CD4-positive, alpha-beta memory T cell (primary cell): ENCODE data around the gene CEP128. TPM values are rescaled to one million over a fixed set of nuclear protein-coding genes. Genes with fewer than 3 reads are reported as not detected.

Experiments used
- CTCF ChIA-PET: fragments of 350-600 bp; sonication (Branson Sonifier 250); formaldehyde crosslinking; loops from one replicate; lab custom pipeline; 2021; ENCODE audit warnings: inconsistent platforms; ENCODE audit not compliant: partially characterized antibody; lab: Charles Lee
- POLR2A ChIA-PET: fragments of 350-600 bp; sonication (Branson Sonifier 250); formaldehyde crosslinking; loops from one replicate; lab custom pipeline; 2021; ENCODE audit not compliant: partially characterized antibody; lab: Charles Lee
- DNase-seq, 5 donors: peaks; one replicate each; pipeline versions ENCODE4 v3.0.0 to v3.0.0-alpha.2; 2020 to 2022; ENCODE audit warnings: mixed read lengths in 1 of 5
- H3K27ac ChIP-seq: one replicate; pipeline ENCODE4 v1.7.0; 2013; ENCODE audit warnings: low read depth, low read length
- H3K27me3 ChIP-seq: 2 replicates; pipeline ENCODE4 v1.7.0; 2013; ENCODE audit warnings: mild to moderate bottlenecking, low read length, moderate library complexity; ENCODE audit not compliant: insufficient read depth
- H3K36me3 ChIP-seq: 2 replicates; pipeline ENCODE4 v1.7.0; 2013; ENCODE audit warnings: mild to moderate bottlenecking, low read length, moderate library complexity; ENCODE audit not compliant: insufficient read depth
- H3K4me1 ChIP-seq: 2 replicates; pipeline ENCODE4 v1.7.0; 2013; ENCODE audit warnings: mild to moderate bottlenecking, low read length, moderate library complexity; ENCODE audit not compliant: insufficient read depth
- H3K4me3 ChIP-seq, 2 donors: one replicate each; pipeline ENCODE4 v1.7.0; 2013; ENCODE audit warnings: low read length in 2 of 2, mild to moderate bottlenecking in 1 of 2
- H3K9me3 ChIP-seq, 2 donors: one replicate each; pipeline ENCODE4 v1.7.0; 2013; ENCODE audit warnings: low read length in 2 of 2, control low read depth in 1 of 2; ENCODE audit not compliant: control insufficient read depth in 1 of 2
- H3K27ac Mint-ChIP-seq, 7 donors: one replicate each; pipeline ENCODE4 v1.8.0; 2020 to 2021; ENCODE audit warnings: mixed read lengths in 7 of 7, mild to moderate bottlenecking in 6 of 7, inconsistent platforms in 3 of 7, moderate library complexity in 3 of 7
- H3K27me3 Mint-ChIP-seq, 2 donors: one replicate each; pipeline ENCODE4 v1.8.0; 2020 to 2021; ENCODE audit warnings: mixed read lengths in 2 of 2
- H3K36me3 Mint-ChIP-seq, 2 donors: one replicate each; pipeline ENCODE4 v1.8.0; 2020 to 2021; ENCODE audit warnings: mixed read lengths in 2 of 2, inconsistent platforms in 1 of 2, mild to moderate bottlenecking in 1 of 2
- H3K4me1 Mint-ChIP-seq, 4 donors: one replicate each; pipeline ENCODE4 v1.8.0; 2020 to 2021; ENCODE audit warnings: mixed read lengths in 4 of 4, mild to moderate bottlenecking in 1 of 4
- H3K4me3 Mint-ChIP-seq, 8 donors: one replicate each; pipeline ENCODE4 v1.8.0; 2020 to 2021; ENCODE audit warnings: mixed read lengths in 8 of 8, mild to moderate bottlenecking in 7 of 8, moderate library complexity in 6 of 8, inconsistent platforms in 3 of 8
- H3K9me3 Mint-ChIP-seq, 8 donors: one replicate each; pipeline ENCODE4 v1.8.0; 2020 to 2021; ENCODE audit warnings: mixed read lengths in 8 of 8, mild to moderate bottlenecking in 5 of 8, inconsistent platforms in 3 of 8, moderate library complexity in 1 of 8
- intact Hi-C: fragments of 100-400 bp; cut with micrococcal nuclease; formaldehyde crosslinking; loops from one replicate; pipeline ENCODE4 v1.15.1; 2023
- polyA plus RNA-seq, 2 donors: library from polyadenylated mRNA; unstranded; fragments of 300-500 nt; fragmentation: Illumina TruSeq; gene quantifications; one replicate each; pipeline ENCODE4 v1.2.3, GENCODE V29; 2021
- total RNA-seq, 2 experiments: library from RNA; stranded (reverse); gene quantifications; one replicate each; pipeline ENCODE4 v1.2.3, GENCODE V29; 2021

CEP128 gene
- total and polyA plus RNA-seq, 4 experiments from 2014 or later: 2.9 to 21.6 (median 14.7) TPM

- no peak overlapping the region for H3K4me3 Mint-ChIP-seq
These were observed 368.9 kb downstream of the CEP128 start for GRCh38 chr14:80572666-80573065.

GRCh38 chr14:80570930-80571298 is 370.6 kb downstream of the CEP128 start:
- Histone ChIP-seq H3K27me3 (no peaks in the 10 kb centered on the region), H3K4me3 (no peak overlapping the region), H3K4me1 (no peaks in the 10 kb centered on the region), H3K9me3 (no peaks in the 10 kb centered on the region), H3K36me3 (no peaks in the 10 kb centered on the region), H3K27ac (no peak overlapping the region)
- H3K4me1 Mint-ChIP-seq: no peaks in the 10 kb centered on the region
- DNase-seq: no peak
- ChIA-PET CTCF (no interaction called here), POLR2A (no interaction called here)
- H3K9me3 Mint-ChIP-seq: peaks cover 0 to 1% (median 0%) of the 10 kb centered on the region in 8 donors
- intact Hi-C loops: no loop called here
- no peaks in the 10 kb centered on the region for H3K27me3 Mint-ChIP-seq
- H3K4me3 Mint-ChIP-seq: no peak overlapping the region
- no peaks in the 10 kb centered on the region for H3K36me3 Mint-ChIP-seq
- no peak overlapping the region for H3K27ac Mint-ChIP-seq

More at GRCh38 chr14:80572666-80573065, 368.9 kb downstream of the CEP128 start:
- Histone ChIP-seq H3K4me3 (no peak overlapping the region), H3K27ac (no peak overlapping the region), H3K27me3 (no peaks in the 10 kb centered on the region), H3K36me3 (no peaks in the 10 kb centered on the region), H3K9me3 (no peaks in the 10 kb centered on the region), H3K4me1 (no peaks in the 10 kb centered on the region)
- ChIA-PET POLR2A (no interaction called here), CTCF (no interaction called here)
- intact Hi-C loops: no loop called here
- Mint-ChIP-seq H3K27ac (no peak overlapping the region), H3K4me1 (no peaks in the 10 kb centered on the region), H3K36me3 (peaks cover 2 to 3% of the 10 kb centered on the region in 2 donors), H3K27me3 (no peaks in the 10 kb centered on the region), H3K9me3 (peaks cover 0 to 1% (median 0%) of the 10 kb centered on the region in 8 donors)
- DNase-seq: no peak

GRCh38 chr14:80567905-80568536 is 373.5 kb downstream of the CEP128 start:
- no peak overlapping the region for H3K27ac Mint-ChIP-seq
- Histone ChIP-seq H3K4me1 (no peaks in the 10 kb centered on the region), H3K27ac (no peak overlapping the region), H3K27me3 (no peaks in the 10 kb centered on the region), H3K9me3 (no peaks in the 10 kb centered on the region), H3K4me3 (no peak overlapping the region), H3K36me3 (no peaks in the 10 kb centered on the region)
- intact Hi-C loops: no loop called here
- no peak for DNase-seq
- peaks cover 0 to 2% of the 10 kb centered on the region in 2 donors for H3K36me3 Mint-ChIP-seq
- CTCF ChIA-PET: interaction anchor here (1.0 kb wide), 1 partner anchor 18 kb away, joined by 3 read pairs; no protein-coding TSS in a partner anchor
- H3K27me3 Mint-ChIP-seq: no peaks in the 10 kb centered on the region
- peaks cover 0 to 3% (median 0%) of the 10 kb centered on the region in 8 donors for H3K9me3 Mint-ChIP-seq
- POLR2A ChIA-PET: no interaction called here
- H3K4me3 Mint-ChIP-seq: no peak overlapping the region
- no peaks in the 10 kb centered on the region for H3K4me1 Mint-ChIP-seq

- Mint-ChIP-seq H3K27me3 (no peaks in the 10 kb centered on the region), H3K4me3 (no peak overlapping the region), H3K36me3 (peaks cover 0 to 4% of the 10 kb centered on the region in 2 donors), H3K27ac (no peak overlapping the region), H3K9me3 (peaks cover 0 to 3% (median 0%) of the 10 kb centered on the region in 8 donors), H3K4me1 (no peaks in the 10 kb centered on the region)
- Histone ChIP-seq H3K4me1 (no peaks in the 10 kb centered on the region), H3K36me3 (no peaks in the 10 kb centered on the region), H3K27ac (no peak overlapping the region), H3K4me3 (no peak overlapping the region), H3K9me3 (no peaks in the 10 kb centered on the region), H3K27me3 (no peaks in the 10 kb centered on the region)
- CTCF ChIA-PET: no interaction called here
- POLR2A ChIA-PET: no interaction called here
- intact Hi-C loops: no loop called here
- no peak for DNase-seq
These were observed 376.5 kb downstream of the CEP128 start for GRCh38 chr14:80565001-80565400.

- Mint-ChIP-seq H3K9me3 (peaks cover 0 to 3% (median 0%) of the 10 kb centered on the region in 8 donors), H3K27ac (no peak overlapping the region), H3K27me3 (no peaks in the 10 kb centered on the region)
These were observed 377.5 kb downstream of the CEP128 start for GRCh38 chr14:80564051-80564450.

GRCh38 chr14:80560800-80561657 is 380.5 kb downstream of the CEP128 start:
- POLR2A ChIA-PET: no interaction called here
- intact Hi-C loops: no loop called here
- H3K27me3 Mint-ChIP-seq: no peaks in the 10 kb centered on the region
- H3K27ac Mint-ChIP-seq: no peak overlapping the region
- peaks cover 4 to 5% of the 10 kb centered on the region in 2 donors for H3K36me3 Mint-ChIP-seq
- Histone ChIP-seq H3K9me3 (no peaks in the 10 kb centered on the region), H3K27ac (no peak overlapping the region), H3K4me1 (no peaks in the 10 kb centered on the region), H3K36me3 (no peaks in the 10 kb centered on the region), H3K27me3 (no peaks in the 10 kb centered on the region), H3K4me3 (no peak overlapping the region)
- H3K9me3 Mint-ChIP-seq: peaks cover 0 to 3% (median 0%) of the 10 kb centered on the region in 8 donors
- H3K4me3 Mint-ChIP-seq: no peak overlapping the region
- CTCF ChIA-PET: no interaction called here
- H3K4me1 Mint-ChIP-seq: no peaks in the 10 kb centered on the region
- no peak for DNase-seq

More at GRCh38 chr14:80564051-80564450, 377.5 kb downstream of the CEP128 start:
- DNase-seq: no peak
- Histone ChIP-seq H3K9me3 (no peaks in the 10 kb centered on the region), H3K27me3 (no peaks in the 10 kb centered on the region), H3K27ac (no peak overlapping the region), H3K4me3 (no peak overlapping the region), H3K36me3 (no peaks in the 10 kb centered on the region), H3K4me1 (no peaks in the 10 kb centered on the region)
- Mint-ChIP-seq H3K4me3 (no peak overlapping the region), H3K4me1 (no peaks in the 10 kb centered on the region), H3K36me3 (peaks cover 4 to 5% of the 10 kb centered on the region in 2 donors)
- ChIA-PET POLR2A (no interaction called here), CTCF (no interaction called here)
- intact Hi-C loops: no loop called here

GRCh38 chr14:80554139-80554538 is 387.4 kb downstream of the CEP128 start:
- no peak overlapping the region for H3K27ac ChIP-seq
- no peaks in the 10 kb centered on the region for H3K4me1 ChIP-seq
- no peak overlapping the region for H3K27ac Mint-ChIP-seq
- no peak overlapping the region for H3K4me3 Mint-ChIP-seq
- no peak for DNase-seq
- H3K4me1 Mint-ChIP-seq: no peaks in the 10 kb centered on the region
- no peaks in the 10 kb centered on the region for H3K9me3 Mint-ChIP-seq
- no peaks in the 10 kb centered on the region for H3K36me3 ChIP-seq
- no peaks in the 10 kb centered on the region for H3K27me3 Mint-ChIP-seq
- no peaks in the 10 kb centered on the region for H3K36me3 Mint-ChIP-seq
- intact Hi-C loops: no loop called here
- no peaks in the 10 kb centered on the region for H3K27me3 ChIP-seq
- no peaks in the 10 kb centered on the region for H3K9me3 ChIP-seq
- ChIA-PET POLR2A (no interaction called here), CTCF (no interaction called here)
- no peak overlapping the region for H3K4me3 ChIP-seq
